Colonic mucosa (tissue), 4 donors: ENCODE results near the gene ISYNA1. TPM values are rescaled to one million over a fixed set of nuclear protein-coding genes. Genes with fewer than 3 reads are reported as not detected.

Source experiments
- DNase-seq: peaks from one replicate; pipeline ENCODE4 v3.0.0-alpha.2; 2020
- H3K27ac ChIP-seq: fragments of 200-600 bp; one replicate; pipeline ENCODE4 v1.8.0; 2021
- H3K27me3 ChIP-seq: fragments of 200-600 bp; one replicate; pipeline ENCODE4 v1.8.0; 2021
- H3K36me3 ChIP-seq: fragments of 200-600 bp; one replicate; pipeline ENCODE4 v1.8.0; 2021
- H3K4me1 ChIP-seq: fragments of 200-600 bp; one replicate; pipeline ENCODE4 v1.8.0; 2021; ENCODE audit warnings: mild to moderate bottlenecking
- H3K4me3 ChIP-seq: fragments of 200-600 bp; one replicate; pipeline ENCODE4 v1.8.0; 2021
- H3K9ac ChIP-seq, 2 donors: one replicate each; pipeline ENCODE4 v1.7.0; 2013; ENCODE audit warnings: control low read depth in 2 of 2, low read depth in 2 of 2, low read length in 2 of 2
- H3K9me3 ChIP-seq: fragments of 200-600 bp; one replicate; pipeline ENCODE4 v1.8.0; 2021
- CTCF ChIP-seq: fragments of 200-600 bp; IDR thresholded peaks from one replicate; pipeline ENCODE4 v1.8.0; 2022; ENCODE audit warnings: antibody characterized with exemption, mild to moderate bottlenecking
- intact Hi-C: fragments of 100-400 bp; cut with DNase I; formaldehyde crosslinking; loops from one replicate; pipeline ENCODE4 v1.14.1; 2022
- total RNA-seq, 2 donors: library from RNA; stranded (reverse); fragmentation: NEBNext Ultra II Directional in 1 of 2; extraction: Animal tissue kit (Norgen Biotek cat#: 25700) in 1 of 2; gene quantifications; one replicate each; pipeline ENCODE4 v1.2.1, GENCODE V29; 2021
- donor health status: healthy.
- donor health status: DM: no; HTN: no; CAD: no.
- donor health status: DM: no; HTN: no; CAD: no.

The ISYNA1 gene
- total RNA-seq, 2 donors from 2014 or later = 17.7 to 25.7 TPM

GRCh38 chr19:18475762-18476331 lies 37.9 kb upstream of the ISYNA1 start:
- no peaks in the 10 kb centered on the region for H3K27me3 ChIP-seq
- no peak overlapping the region for H3K4me3 ChIP-seq
- H3K9me3 ChIP-seq = no peaks in the 10 kb centered on the region
- no peaks in the 10 kb centered on the region for H3K36me3 ChIP-seq
- intact Hi-C loops = no loop called here
- no peak overlapping the region for H3K9ac ChIP-seq
- TF ChIP-seq CTCF = no peak
- peaks cover 28% of the 10 kb centered on the region for H3K4me1 ChIP-seq
- H3K27ac ChIP-seq = peak overlapping the region; percentile 57
- no peak for DNase-seq

GRCh38 chr19:18475004-18475453 lies 37.1 kb upstream of the ISYNA1 start:
- no peak for TF ChIP-seq CTCF
- Histone ChIP-seq H3K36me3 (no peaks in the 10 kb centered on the region), H3K27me3 (no peaks in the 10 kb centered on the region), H3K27ac (peak overlapping the region; percentile 57), H3K4me3 (no peak overlapping the region), H3K9me3 (no peaks in the 10 kb centered on the region), H3K4me1 (peaks cover 24% of the 10 kb centered on the region), H3K9ac (no peak overlapping the region)
- no peak for DNase-seq
- intact Hi-C loops = no loop called here

GRCh38 chr19:18474366-18474887 lies 36.5 kb upstream of the ISYNA1 start:
- no peak for DNase-seq
- Histone ChIP-seq H3K9me3 (no peaks in the 10 kb centered on the region), H3K4me1 (peaks cover 26% of the 10 kb centered on the region), H3K27me3 (no peaks in the 10 kb centered on the region), H3K27ac (peak overlapping the region; percentile 57), H3K4me3 (no peak overlapping the region), H3K9ac (no peak overlapping the region), H3K36me3 (no peaks in the 10 kb centered on the region)
- no peak for TF ChIP-seq CTCF
- intact Hi-C loops = no loop called here

GRCh38 chr19:18473706-18474087 lies 35.8 kb upstream of the ISYNA1 start:
- peaks cover 28% of the 10 kb centered on the region for H3K4me1 ChIP-seq
- H3K27ac ChIP-seq = peak overlapping the region; percentile 57
- H3K9me3 ChIP-seq = no peaks in the 10 kb centered on the region
- no peaks in the 10 kb centered on the region for H3K36me3 ChIP-seq
- H3K4me3 ChIP-seq = no peak overlapping the region
- H3K27me3 ChIP-seq = no peaks in the 10 kb centered on the region
- intact Hi-C loops = no loop called here
- TF ChIP-seq CTCF = no peak
- DNase-seq = no peak
- peak overlapping the region in 1 of 2 donors; percentile 41 for H3K9ac ChIP-seq

GRCh38 chr19:18473003-18473705 lies 35.2 kb upstream of the ISYNA1 start:
- no peak for TF ChIP-seq CTCF
- H3K27ac ChIP-seq = peak overlapping the region; percentile 57

More at GRCh38 chr19:18473003-18473705, 35.2 kb upstream of the ISYNA1 start:
- H3K4me3 ChIP-seq = no peak overlapping the region
- no peaks in the 10 kb centered on the region for H3K27me3 ChIP-seq
- peak overlapping the region; percentile 41 to 47 for H3K9ac ChIP-seq
- no peak for DNase-seq
- H3K36me3 ChIP-seq = no peaks in the 10 kb centered on the region
- H3K9me3 ChIP-seq = no peaks in the 10 kb centered on the region
- peaks cover 28% of the 10 kb centered on the region for H3K4me1 ChIP-seq
- intact Hi-C loops = no loop called here
